Activated CD8-positive, alpha-beta T cell treated with anti-CD3 and anti-CD28 coated beads, Interleukin-2, amount 10 ng/mL, durations not matched to agents 7 days and 5 days (primary cell): ENCODE data around the gene AFAP1L1. TPM values are rescaled to one million over a fixed set of nuclear protein-coding genes. Genes with fewer than 3 reads are reported as not detected.

ENCODE experiments used
- ATAC-seq: fragments of 150-1000 bp; cut with Tn5 transposase; one replicate; pipeline ENCODE4 v1.10.0; 2021; ENCODE audit warnings: moderate library complexity
- CTCF ChIA-PET: fragments of 350-600 bp; sonication (Branson Sonifier 250); formaldehyde crosslinking; loops from one replicate; lab custom pipeline; 2021; ENCODE audit warnings: antibody characterized with exemption; lab: Charles Lee
- POLR2A ChIA-PET: fragments of 350-600 bp; sonication (Branson Sonifier 250); formaldehyde crosslinking; loops from one replicate; lab custom pipeline; 2021; ENCODE audit warnings: antibody characterized with exemption; lab: Charles Lee
- DNase-seq: peaks from one replicate; pipeline ENCODE4 v3.0.0-alpha.2; 2020
- H3K27ac Mint-ChIP-seq: one replicate; pipeline ENCODE4 v1.8.0; 2021; ENCODE audit warnings: mild to moderate bottlenecking, mixed read lengths
- H3K27me3 Mint-ChIP-seq: one replicate; pipeline ENCODE4 v1.8.0; 2021; ENCODE audit warnings: low read depth, mixed read lengths
- H3K36me3 Mint-ChIP-seq: one replicate; pipeline ENCODE4 v1.8.0; 2021; ENCODE audit warnings: low read depth, mixed read lengths
- H3K4me1 Mint-ChIP-seq: one replicate; pipeline ENCODE4 v1.8.0; 2021; ENCODE audit warnings: low read depth, mixed read lengths
- H3K4me3 Mint-ChIP-seq: one replicate; pipeline ENCODE4 v1.8.0; 2021; ENCODE audit warnings: mild to moderate bottlenecking, mixed read lengths
- H3K9me3 Mint-ChIP-seq: one replicate; pipeline ENCODE4 v1.8.0; 2022; ENCODE audit warnings: mixed read lengths; ENCODE audit not compliant: insufficient read depth
- total RNA-seq, 2 experiments: library from RNA; stranded (reverse); gene quantifications; one replicate each; pipeline ENCODE4 v1.2.3, GENCODE V29; 2021

AFAP1L1 gene
- total RNA-seq, 2 experiments from 2014 or later, result not detected

DNA sequence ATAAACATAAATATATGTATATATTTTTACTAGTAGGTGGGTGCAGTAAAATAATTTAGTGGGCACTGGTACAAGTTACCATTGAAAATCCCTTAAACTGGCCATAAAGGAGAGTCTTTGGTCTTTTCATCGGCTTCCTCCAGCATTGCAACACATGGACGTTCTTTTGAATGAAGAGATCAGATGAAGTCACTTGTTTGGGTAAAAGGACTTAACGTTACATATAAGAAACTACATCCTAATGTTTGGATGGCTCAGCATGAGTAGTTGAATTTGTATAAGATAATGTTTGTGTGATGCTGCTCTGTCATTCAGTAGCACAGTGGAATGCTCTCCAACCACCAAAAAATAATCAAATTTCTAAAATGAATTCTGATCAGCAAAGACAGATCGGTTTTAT is 31.6 kb downstream of the AFAP1L1 start:
- Mint-ChIP-seq H3K4me1 (peaks cover 2% of the 10 kb centered on the region), H3K27ac (no peak overlapping the region), H3K9me3 (no peaks in the 10 kb centered on the region), H3K4me3 (no peak overlapping the region), H3K36me3 (no peaks in the 10 kb centered on the region), H3K27me3 (peaks cover 2% of the 10 kb centered on the region)
- no peak for DNase-seq
- ChIA-PET POLR2A (no interaction called here), CTCF (no interaction called here)
- ATAC-seq, result no peak

GRCh38 chr5:149304195-149305078 is 32.8 kb downstream of the AFAP1L1 start:
- ATAC-seq (no peak), DNase-seq (no peak)
- CTCF ChIA-PET, result interaction anchor here (1.5 kb wide), 1 partner anchor 12 kb away, joined by 3 read pairs; no protein-coding TSS in a partner anchor
- no peaks in the 10 kb centered on the region for H3K4me1 Mint-ChIP-seq
- H3K9me3 Mint-ChIP-seq, result no peaks in the 10 kb centered on the region
- H3K27me3 Mint-ChIP-seq, result peaks cover 2% of the 10 kb centered on the region
- H3K4me3 Mint-ChIP-seq, result no peak overlapping the region
- H3K27ac Mint-ChIP-seq, result no peak overlapping the region
- no peaks in the 10 kb centered on the region for H3K36me3 Mint-ChIP-seq
- POLR2A ChIA-PET, result no interaction called here

DNA sequence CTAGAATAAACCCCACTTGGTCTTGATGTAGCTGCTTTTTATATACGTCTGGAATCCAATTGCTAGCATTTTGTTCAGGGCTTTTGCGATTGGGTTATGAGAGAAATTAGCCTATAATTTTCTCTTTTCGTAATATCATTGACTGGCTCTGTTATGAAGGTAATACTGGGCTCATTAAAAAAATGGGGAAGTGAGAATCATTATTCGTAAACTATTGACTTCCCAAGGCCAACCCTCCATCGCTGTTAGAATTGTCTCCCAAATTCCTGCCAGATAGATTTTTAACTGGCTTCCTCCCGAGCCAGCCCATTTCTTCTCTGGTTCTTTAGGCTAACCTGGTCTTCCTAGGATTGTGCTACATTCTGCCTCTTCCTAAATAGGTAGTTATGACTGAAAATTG is 37.7 kb downstream of the AFAP1L1 start:
- H3K27me3 Mint-ChIP-seq, result no peaks in the 10 kb centered on the region
- no peaks in the 10 kb centered on the region for H3K36me3 Mint-ChIP-seq
- no peak overlapping the region for H3K27ac Mint-ChIP-seq
- no peak overlapping the region for H3K4me3 Mint-ChIP-seq
- CTCF ChIA-PET, result interaction anchor here (1.3 to 2.3 kb wide), 4 partner anchors 8 to 63 kb away, joined by 3 to 13 read pairs (median 4); no protein-coding TSS in a partner anchor
- H3K9me3 Mint-ChIP-seq, result no peaks in the 10 kb centered on the region
- no peak for DNase-seq
- ATAC-seq, result no peak
- POLR2A ChIA-PET, result no interaction called here
- H3K4me1 Mint-ChIP-seq, result peaks cover 4% of the 10 kb centered on the region

DNA sequence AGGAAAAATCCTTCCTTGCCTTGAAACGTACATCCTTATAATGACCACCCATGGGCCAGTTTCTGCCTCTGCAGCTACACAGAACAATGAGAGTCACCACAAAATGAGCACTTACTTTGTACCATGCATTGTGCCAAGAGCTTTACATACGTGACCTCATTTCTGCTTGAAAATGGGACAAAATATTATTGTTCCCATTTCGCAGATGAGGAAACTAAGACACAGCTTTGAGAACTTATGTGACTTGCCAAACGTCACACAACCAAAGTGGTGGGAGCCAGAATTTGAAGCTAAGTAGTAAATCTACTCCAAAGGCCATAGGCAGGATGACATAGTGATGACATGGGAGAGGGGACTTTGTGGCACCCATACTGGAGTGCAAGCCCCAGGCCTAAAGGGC is 38.8 kb downstream of the AFAP1L1 start:
- H3K27ac Mint-ChIP-seq, result no peak overlapping the region
- no peaks in the 10 kb centered on the region for H3K27me3 Mint-ChIP-seq
- ATAC-seq, result no peak
- DNase-seq, result no peak
- H3K36me3 Mint-ChIP-seq, result no peaks in the 10 kb centered on the region
- no peak overlapping the region for H3K4me3 Mint-ChIP-seq
- peaks cover 4% of the 10 kb centered on the region for H3K4me1 Mint-ChIP-seq
- CTCF ChIA-PET, result no interaction called here
- no peaks in the 10 kb centered on the region for H3K9me3 Mint-ChIP-seq
- POLR2A ChIA-PET, result interaction anchor here (0.7 kb wide), 1 partner anchor 16 kb away, joined by 3 read pairs; no protein-coding TSS in a partner anchor

DNA sequence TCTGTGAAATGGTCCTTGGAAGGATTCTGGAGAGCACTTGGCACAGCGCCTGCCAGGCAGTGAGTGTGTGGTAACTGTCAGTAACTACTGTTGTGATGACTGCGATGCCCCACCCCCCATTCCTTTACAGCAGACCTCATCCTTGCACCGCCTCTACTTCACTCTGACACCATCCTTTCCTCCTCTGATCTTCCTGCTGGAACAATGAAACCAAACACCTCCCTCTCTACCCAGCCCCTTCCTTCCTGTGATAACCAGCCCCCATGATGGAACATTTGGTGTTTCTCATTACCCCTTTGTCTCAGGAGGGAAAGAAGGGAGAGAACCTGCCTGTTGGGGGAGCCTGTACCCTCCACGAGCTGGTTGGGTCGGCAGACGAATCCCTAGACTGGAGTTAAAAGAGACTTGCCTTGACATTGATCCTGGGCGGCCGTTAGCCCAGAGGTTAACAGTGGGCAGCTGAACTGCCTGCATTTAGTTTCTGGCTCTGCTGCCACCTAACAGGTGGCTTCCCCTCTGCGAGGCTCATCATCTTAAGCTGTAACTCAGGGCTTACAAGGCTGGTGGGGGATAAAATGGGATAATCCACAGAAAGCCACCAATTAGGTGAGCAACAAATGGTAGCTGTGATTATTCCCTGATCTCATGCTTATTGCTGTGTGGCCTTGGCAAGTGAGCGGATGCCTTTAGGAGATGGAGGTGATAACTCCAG is 39.4 kb downstream of the AFAP1L1 start:
- POLR2A ChIA-PET, result interaction anchor here (0.7 kb wide), 1 partner anchor 16 kb away, joined by 3 read pairs; no protein-coding TSS in a partner anchor

DNA sequence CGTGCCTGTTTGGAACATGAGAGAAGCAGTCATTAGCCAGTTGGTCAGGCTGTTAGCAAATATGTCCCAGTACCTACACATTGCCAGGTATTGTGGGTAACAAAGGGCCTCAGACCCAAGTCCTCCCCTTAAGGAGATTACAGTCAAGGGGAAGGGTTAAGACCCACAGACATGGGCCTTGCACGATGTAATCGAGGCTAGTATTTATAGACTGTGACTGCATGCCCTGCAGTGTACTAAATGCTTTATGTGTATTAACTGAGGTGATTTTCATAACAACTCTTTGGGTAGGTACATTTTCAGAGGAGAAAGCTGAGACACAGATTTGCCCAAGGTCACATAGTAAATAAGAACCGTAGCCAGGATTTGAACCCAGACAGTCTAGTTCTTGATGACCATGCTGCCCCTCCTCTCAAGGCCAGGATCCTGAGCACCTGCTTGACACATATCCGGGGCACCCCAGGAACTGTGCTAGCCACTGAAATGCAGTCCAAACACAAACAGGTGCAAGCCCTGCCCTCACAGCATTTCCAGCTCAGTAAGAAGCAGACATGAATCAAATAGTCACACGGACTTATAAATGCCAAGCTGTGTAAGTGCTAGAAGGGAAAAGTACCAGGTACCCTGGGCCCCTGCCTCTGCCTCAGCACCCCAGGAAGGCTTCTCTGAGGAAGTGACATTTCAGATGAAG is 41.6 kb downstream of the AFAP1L1 start:
- ATAC-seq, result no peak
- Mint-ChIP-seq H3K9me3 (no peaks in the 10 kb centered on the region), H3K27ac (no peak overlapping the region), H3K36me3 (no peaks in the 10 kb centered on the region), H3K4me1 (peaks cover 4% of the 10 kb centered on the region), H3K27me3 (no peaks in the 10 kb centered on the region), H3K4me3 (no peak overlapping the region)
- no peak for DNase-seq
- ChIA-PET CTCF (interaction anchor here (0.8 to 9.1 kb wide), 4 partner anchors 23 to 122 kb away, joined by 3 to 94 read pairs (median 4); no protein-coding TSS in a partner anchor), POLR2A (no interaction called here)

More for the DNA sequence above, 39.4 kb downstream of the AFAP1L1 start:
- H3K27me3 Mint-ChIP-seq, result no peaks in the 10 kb centered on the region
- H3K27ac Mint-ChIP-seq, result no peak overlapping the region
- no peak overlapping the region for H3K4me3 Mint-ChIP-seq
- H3K4me1 Mint-ChIP-seq, result peaks cover 4% of the 10 kb centered on the region
- H3K36me3 Mint-ChIP-seq, result no peaks in the 10 kb centered on the region
- CTCF ChIA-PET, result interaction anchor here (1.0 to 1.6 kb wide), 2 partner anchors 61 to 241 kb away, joined by 3 to 6 read pairs; partner anchors contain the start of gene CSNK1A1
- H3K9me3 Mint-ChIP-seq, result no peaks in the 10 kb centered on the region
- DNase-seq (no peak), ATAC-seq (no peak)

GRCh38 chr5:149314571-149315111 is 43.0 kb downstream of the AFAP1L1 start:
- Mint-ChIP-seq H3K36me3 (no peaks in the 10 kb centered on the region), H3K27ac (no peak overlapping the region), H3K4me3 (no peak overlapping the region), H3K4me1 (peaks cover 4% of the 10 kb centered on the region), H3K9me3 (no peaks in the 10 kb centered on the region), H3K27me3 (no peaks in the 10 kb centered on the region)
- POLR2A ChIA-PET, result interaction anchor here (0.5 to 0.6 kb wide), 2 partner anchors 1157 to 1917 kb away, joined by 3 read pairs; no protein-coding TSS in a partner anchor
- CTCF ChIA-PET, result interaction anchor here (0.6 to 9.1 kb wide), 12 partner anchors 13 to 238 kb away, joined by 3 to 94 read pairs (median 4); partner anchors contain the start of gene GRPEL2
- DNase-seq (no peak), ATAC-seq (no peak)

- Mint-ChIP-seq H3K9me3 (no peaks in the 10 kb centered on the region), H3K36me3 (no peaks in the 10 kb centered on the region), H3K4me1 (peaks cover 4% of the 10 kb centered on the region), H3K27me3 (no peaks in the 10 kb centered on the region), H3K4me3 (no peak overlapping the region), H3K27ac (no peak overlapping the region)
- no peak for DNase-seq
- no peak for ATAC-seq
- CTCF ChIA-PET, result interaction anchor here (0.9 to 9.1 kb wide), 6 partner anchors 12 to 237 kb away, joined by 3 to 94 read pairs (median 7); no protein-coding TSS in a partner anchor
- POLR2A ChIA-PET, result no interaction called here
These were observed 44.1 kb downstream of the AFAP1L1 start for GRCh38 chr5:149315753-149316152.

GRCh38 chr5:149317281-149318048 is 45.8 kb downstream of the AFAP1L1 start:
- Mint-ChIP-seq H3K27ac (no peak overlapping the region), H3K27me3 (no peaks in the 10 kb centered on the region), H3K4me1 (no peaks in the 10 kb centered on the region), H3K4me3 (no peak overlapping the region), H3K36me3 (no peaks in the 10 kb centered on the region), H3K9me3 (no peaks in the 10 kb centered on the region)
- POLR2A ChIA-PET, result no interaction called here
- CTCF ChIA-PET, result interaction anchor here (0.6 to 9.1 kb wide), 23 partner anchors 9 to 281 kb away, joined by 3 to 94 read pairs (median 4); partner anchors contain the start of genes CSNK1A1 and GRPEL2
- peak; percentile 55 for ATAC-seq
- peak; percentile 48 for DNase-seq

GRCh38 chr5:149319174-149319573 is 47.5 kb downstream of the AFAP1L1 start:
- no peaks in the 10 kb centered on the region for H3K27me3 Mint-ChIP-seq
- ATAC-seq (no peak), DNase-seq (no peak)
- H3K9me3 Mint-ChIP-seq, result no peaks in the 10 kb centered on the region
- H3K4me1 Mint-ChIP-seq, result no peaks in the 10 kb centered on the region
- POLR2A ChIA-PET, result no interaction called here
- no peak overlapping the region for H3K27ac Mint-ChIP-seq
- no peaks in the 10 kb centered on the region for H3K36me3 Mint-ChIP-seq
- H3K4me3 Mint-ChIP-seq, result no peak overlapping the region
- CTCF ChIA-PET, result interaction anchor here (2.1 to 9.1 kb wide), 5 partner anchors 13 to 115 kb away, joined by 6 to 94 read pairs (median 15); partner anchors contain the start of gene GRPEL2
